ENCODE measurements around the gene FAM131A.
"Not testable (repeated sequence)": the region's sequence is repeated elsewhere in the genome, so short reads cannot be mapped to it uniquely, and the experiment has no call there.

FAM131A gene

DNA sequence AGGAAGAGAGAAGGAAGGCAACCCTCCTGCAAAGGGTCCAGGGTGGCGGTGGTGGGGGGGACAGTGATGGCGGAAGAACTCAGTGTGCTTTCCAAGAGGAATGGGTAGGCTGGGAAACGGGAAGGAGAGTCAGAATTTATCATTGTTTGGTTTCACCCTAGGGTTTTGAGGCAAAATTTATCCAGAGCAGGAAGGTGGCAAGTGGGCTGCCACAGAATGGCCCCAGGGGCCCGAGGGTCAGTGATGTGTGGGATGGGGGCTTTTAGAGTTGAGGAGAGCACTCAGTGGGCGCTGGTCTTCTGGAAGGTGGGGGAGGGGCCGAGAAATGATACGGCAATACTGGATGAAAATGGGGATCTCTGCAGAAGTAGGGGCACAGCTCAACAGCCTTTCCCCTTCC is 581 bp downstream of the FAM131A start:
- DNase-seq (ENCODE audit: extremely low spot score): no peak
- POLR2A ChIA-PET: interaction anchor here (1.7 kb wide), 1 partner anchor 25 kb away, joined by 9 read pairs; the partner anchor contains the start of genes CLCN2 and POLR2H
- TF ChIP-seq L3MBTL2 (conservative IDR thresholded peaks at IDR 0.05) (no peak), FOXA1 (IDR thresholded peaks at IDR 0.05) (no peak), ARNT (IDR thresholded peaks at IDR 0.05) (no peak), HDGF (IDR thresholded peaks at IDR 0.05; ENCODE audit: borderline replicate concordance) (no peak), ZNF384 (IDR thresholded peaks at IDR 0.05) (no peak), BHLHE40 (IDR thresholded peaks at IDR 0.05; ENCODE audit: borderline replicate concordance) (no peak), CTBP1 (IDR thresholded peaks at IDR 0.05; ENCODE audit: borderline replicate concordance) (no peak), FOXK2 (IDR thresholded peaks at IDR 0.05) (no peak), NFRKB (IDR thresholded peaks at IDR 0.05) (no peak), FOXM1 (IDR thresholded peaks at IDR 0.05; ENCODE audit: borderline replicate concordance) (no peak), TARDBP (IDR thresholded peaks at IDR 0.05) (no peak), LEF1 (IDR thresholded peaks at IDR 0.05; ENCODE audit: borderline replicate concordance) (no peak), ELF4 (IDR thresholded peaks at IDR 0.05) (no peak), SUZ12 (IDR thresholded peaks at IDR 0.05) (no peak), SP1 (IDR thresholded peaks at IDR 0.05) (no peak)
- TF ChIP-seq, protein P1, sequence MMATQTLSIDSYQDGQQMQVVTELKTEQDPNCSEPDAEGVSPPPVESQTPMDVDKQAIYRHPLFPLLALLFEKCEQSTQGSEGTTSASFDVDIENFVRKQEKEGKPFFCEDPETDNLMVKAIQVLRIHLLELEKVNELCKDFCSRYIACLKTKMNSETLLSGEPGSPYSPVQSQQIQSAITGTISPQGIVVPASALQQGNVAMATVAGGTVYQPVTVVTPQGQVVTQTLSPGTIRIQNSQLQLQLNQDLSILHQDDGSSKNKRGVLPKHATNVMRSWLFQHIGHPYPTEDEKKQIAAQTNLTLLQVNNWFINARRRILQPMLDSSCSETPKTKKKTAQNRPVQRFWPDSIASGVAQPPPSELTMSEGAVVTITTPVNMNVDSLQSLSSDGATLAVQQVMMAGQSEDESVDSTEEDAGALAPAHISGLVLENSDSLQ (IDR thresholded peaks at IDR 0.05): no peak
- CTCF ChIA-PET: no interaction called here

DNA sequence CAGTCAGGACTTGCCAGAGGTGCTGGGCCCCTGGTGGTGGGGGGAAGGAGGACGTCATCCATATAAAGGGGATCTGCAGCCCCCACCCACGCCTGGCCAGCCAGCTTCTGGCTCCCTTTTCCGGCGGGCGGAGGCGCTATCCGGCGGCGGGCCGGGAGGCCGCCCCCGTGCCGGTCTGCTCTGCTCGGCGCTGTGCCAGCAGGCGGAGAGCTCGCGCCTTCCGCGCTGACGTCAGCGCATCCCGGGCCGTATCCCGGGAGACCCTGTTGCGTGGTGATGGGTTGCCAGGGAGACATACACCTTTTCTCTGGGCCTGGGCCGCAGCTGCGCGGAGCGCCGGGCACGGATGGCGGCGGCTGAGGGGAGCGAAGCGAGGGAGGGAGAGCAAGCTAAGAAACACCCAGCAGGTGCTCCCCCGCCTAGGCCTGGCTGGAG is 1.1 kb downstream of the FAM131A start:
- POLR2A ChIA-PET: no interaction called here
- CTCF ChIA-PET: no interaction called here
- no peak for DNase-seq (ENCODE audit: extremely low spot score)
- TF ChIP-seq SP1 (IDR thresholded peaks at IDR 0.05): no peak
- TF ChIP-seq L3MBTL2 (conservative IDR thresholded peaks at IDR 0.05): no peak
- no peak for TF ChIP-seq LEF1 (IDR thresholded peaks at IDR 0.05; ENCODE audit: borderline replicate concordance)
- no peak for TF ChIP-seq HDGF (IDR thresholded peaks at IDR 0.05; ENCODE audit: borderline replicate concordance)
- TF ChIP-seq CTBP1 (IDR thresholded peaks at IDR 0.05; ENCODE audit: borderline replicate concordance): no peak
- TF ChIP-seq NFRKB (IDR thresholded peaks at IDR 0.05): no peak
- TF ChIP-seq ELF4 (IDR thresholded peaks at IDR 0.05): no peak
- TF ChIP-seq, protein P1 (IDR thresholded peaks at IDR 0.05): no peak
- no peak for TF ChIP-seq BHLHE40 (IDR thresholded peaks at IDR 0.05; ENCODE audit: borderline replicate concordance)
- no peak for TF ChIP-seq FOXK2 (IDR thresholded peaks at IDR 0.05)
- no peak for TF ChIP-seq SUZ12 (IDR thresholded peaks at IDR 0.05)

DNA sequence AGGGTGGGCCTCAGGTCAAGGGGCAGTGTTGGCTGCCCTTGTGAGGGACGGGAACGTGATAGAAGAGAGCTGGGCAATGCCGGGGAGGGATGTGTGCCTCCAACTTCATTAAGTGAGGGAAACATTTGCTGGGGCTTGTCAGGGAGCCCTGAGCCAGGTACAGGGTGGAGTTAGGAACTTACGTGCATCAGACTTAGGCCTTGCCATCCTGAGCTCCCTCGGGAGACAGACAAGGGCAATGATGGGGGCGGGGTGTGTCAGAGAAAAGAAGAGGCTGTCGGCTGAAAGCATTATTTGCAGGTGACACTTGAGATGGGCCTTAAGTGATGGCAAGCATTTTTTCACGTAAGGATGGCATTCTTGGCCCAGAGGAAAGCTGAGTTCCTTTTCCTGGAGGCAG is 1.6 kb downstream of the FAM131A start:
- DNase-seq (ENCODE audit: extremely low spot score): no peak
- TF ChIP-seq ELF4 (IDR thresholded peaks at IDR 0.05) (no peak), HDGF (IDR thresholded peaks at IDR 0.05; ENCODE audit: borderline replicate concordance) (no peak), BHLHE40 (IDR thresholded peaks at IDR 0.05; ENCODE audit: borderline replicate concordance) (no peak), SUZ12 (IDR thresholded peaks at IDR 0.05) (no peak), ZNF384 (IDR thresholded peaks at IDR 0.05) (no peak), TARDBP (IDR thresholded peaks at IDR 0.05) (no peak), ARNT (IDR thresholded peaks at IDR 0.05) (no peak)
- ChIA-PET CTCF (interaction anchor here (0.6 kb wide), 1 partner anchor 204 kb away, joined by 8 read pairs; no protein-coding TSS in a partner anchor), POLR2A (interaction anchor here (0.7 kb wide), 1 partner anchor 36 kb away, joined by 3 read pairs; no protein-coding TSS in a partner anchor)

DNA sequence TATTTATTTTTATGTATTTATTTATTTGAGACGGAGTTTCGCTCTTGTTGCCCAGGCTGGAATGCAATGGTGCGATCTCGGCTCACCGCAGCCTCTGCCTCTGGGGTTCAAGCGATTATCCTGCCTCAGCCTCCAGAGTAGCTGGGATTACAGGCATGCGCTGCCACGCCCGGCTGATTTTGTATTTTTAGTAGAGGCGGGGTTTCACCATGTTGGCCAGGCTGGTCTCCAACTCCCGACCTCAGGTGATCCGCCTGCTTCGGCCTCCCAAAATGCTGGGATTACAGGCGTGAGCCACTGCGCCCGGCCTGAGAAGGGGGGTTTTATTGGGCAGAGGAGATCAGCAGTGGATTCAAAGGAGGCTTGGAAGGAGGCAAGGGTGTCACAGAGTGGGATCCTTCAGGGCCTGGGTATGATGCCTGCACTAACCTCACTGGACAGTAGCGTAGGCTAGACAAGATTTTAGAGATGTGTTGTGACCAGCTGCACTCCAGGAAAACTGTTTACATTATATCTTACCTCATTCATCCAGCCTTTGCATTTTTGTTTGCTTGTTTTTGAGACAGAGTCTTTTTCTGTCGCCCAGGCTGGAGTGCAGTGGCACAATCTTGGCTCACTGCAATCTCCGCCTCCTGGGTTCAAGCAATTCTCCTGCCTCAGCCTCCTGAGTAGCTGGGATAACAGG is 2.2 kb downstream of the FAM131A start:
- ChIA-PET POLR2A (interaction anchor here (0.7 kb wide), 1 partner anchor 37 kb away, joined by 3 read pairs; no protein-coding TSS in a partner anchor), CTCF (interaction anchor here (0.6 kb wide), 1 partner anchor 203 kb away, joined by 8 read pairs; no protein-coding TSS in a partner anchor)
- DNase-seq (ENCODE audit: extremely low spot score): not testable (repeated sequence)

DNA sequence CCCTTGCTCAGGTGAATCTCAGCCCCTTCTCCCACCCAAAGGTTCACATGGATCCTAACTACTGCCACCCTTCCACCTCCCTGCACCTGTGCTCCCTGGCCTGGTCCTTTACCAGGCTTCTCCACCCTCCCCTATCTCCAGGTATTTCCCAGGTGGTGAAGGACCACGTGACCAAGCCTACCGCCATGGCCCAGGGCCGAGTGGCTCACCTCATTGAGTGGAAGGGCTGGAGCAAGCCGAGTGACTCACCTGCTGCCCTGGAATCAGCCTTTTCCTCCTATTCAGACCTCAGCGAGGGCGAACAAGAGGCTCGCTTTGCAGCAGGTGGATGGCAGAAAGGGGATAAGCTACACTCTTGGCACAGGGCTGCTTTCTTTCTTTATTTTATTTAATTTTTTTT is 4.5 kb downstream of the FAM131A start:
- TF ChIP-seq FOXA1 (IDR thresholded peaks at IDR 0.05) (no peak), BHLHE40 (IDR thresholded peaks at IDR 0.05; ENCODE audit: borderline replicate concordance) (no peak), HDGF (IDR thresholded peaks at IDR 0.05; ENCODE audit: borderline replicate concordance) (no peak), FOXK2 (IDR thresholded peaks at IDR 0.05) (no peak), TARDBP (IDR thresholded peaks at IDR 0.05) (no peak), ELF4 (IDR thresholded peaks at IDR 0.05) (no peak), L3MBTL2 (conservative IDR thresholded peaks at IDR 0.05) (no peak), CTBP1 (IDR thresholded peaks at IDR 0.05; ENCODE audit: borderline replicate concordance) (no peak), LEF1 (IDR thresholded peaks at IDR 0.05; ENCODE audit: borderline replicate concordance) (no peak), FOXM1 (IDR thresholded peaks at IDR 0.05; ENCODE audit: borderline replicate concordance) (no peak), SP1 (IDR thresholded peaks at IDR 0.05) (no peak), ZNF384 (IDR thresholded peaks at IDR 0.05) (no peak), NFRKB (IDR thresholded peaks at IDR 0.05) (no peak), ARNT (IDR thresholded peaks at IDR 0.05) (no peak)
- TF ChIP-seq, protein P1 (IDR thresholded peaks at IDR 0.05): no peak
- DNase-seq (ENCODE audit: extremely low spot score): no peak
- POLR2A ChIA-PET: no interaction called here
- CTCF ChIA-PET: no interaction called here

DNA sequence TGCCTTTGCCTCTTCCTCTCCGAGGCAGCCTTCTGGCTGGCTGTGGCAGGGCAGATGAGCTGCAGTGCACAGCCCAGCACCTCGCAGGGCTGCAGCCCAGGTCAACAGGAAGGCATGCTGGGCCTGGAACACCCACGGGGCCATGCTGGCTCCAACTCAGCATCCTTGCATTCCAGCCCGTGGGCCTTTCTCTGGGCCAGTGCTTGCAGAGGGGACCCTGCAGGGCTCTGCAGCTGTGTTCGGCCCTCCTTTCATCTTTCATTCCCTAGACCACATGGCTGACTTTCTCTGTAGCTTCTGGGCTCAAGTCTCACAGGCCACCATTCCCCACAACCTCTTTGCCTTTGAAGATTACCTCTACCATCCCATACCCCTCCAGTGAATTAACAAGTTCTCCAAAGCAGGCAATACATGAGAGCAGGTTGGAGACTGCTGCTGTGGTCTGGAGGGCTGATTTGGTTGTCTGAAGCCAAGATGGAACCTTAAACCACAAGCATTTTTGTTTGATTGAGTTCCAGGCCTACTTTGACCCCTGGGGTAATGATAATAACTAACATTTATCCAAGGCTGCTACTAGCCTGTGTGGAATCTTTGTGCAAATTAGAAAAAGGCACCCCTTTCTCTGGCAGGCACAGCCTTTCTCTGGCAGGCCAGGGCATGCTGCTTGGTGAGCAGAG is 5.9 kb downstream of the FAM131A start:
- CTCF ChIA-PET: no interaction called here
- TF ChIP-seq SP1 (IDR thresholded peaks at IDR 0.05): no peak
- TF ChIP-seq FOXM1 (IDR thresholded peaks at IDR 0.05; ENCODE audit: borderline replicate concordance): no peak
- TF ChIP-seq BHLHE40 (IDR thresholded peaks at IDR 0.05; ENCODE audit: borderline replicate concordance): no peak
- TF ChIP-seq, protein P1 (IDR thresholded peaks at IDR 0.05): no peak
- TF ChIP-seq NFRKB (IDR thresholded peaks at IDR 0.05): no peak
- no peak for TF ChIP-seq HDGF (IDR thresholded peaks at IDR 0.05; ENCODE audit: borderline replicate concordance)
- no peak for TF ChIP-seq ZNF384 (IDR thresholded peaks at IDR 0.05)
- TF ChIP-seq FOXA1 (IDR thresholded peaks at IDR 0.05): no peak
- TF ChIP-seq ARNT (IDR thresholded peaks at IDR 0.05): no peak
- no peak for TF ChIP-seq CTBP1 (IDR thresholded peaks at IDR 0.05; ENCODE audit: borderline replicate concordance)
- no peak for TF ChIP-seq SUZ12 (IDR thresholded peaks at IDR 0.05)
- no peak for TF ChIP-seq TARDBP (IDR thresholded peaks at IDR 0.05)
- no peak for TF ChIP-seq FOXK2 (IDR thresholded peaks at IDR 0.05)
- TF ChIP-seq ELF4 (IDR thresholded peaks at IDR 0.05): no peak
- TF ChIP-seq L3MBTL2 (conservative IDR thresholded peaks at IDR 0.05): no peak
- TF ChIP-seq LEF1 (IDR thresholded peaks at IDR 0.05; ENCODE audit: borderline replicate concordance): no peak
- POLR2A ChIA-PET: no interaction called here
- no peak for DNase-seq (ENCODE audit: extremely low spot score)
